Activated B cell treated with CpG ODN at 0.5 μM for 24 hours (primary cell): ENCODE results near the gene TRABD2B. TPM values are rescaled to one million over a fixed set of nuclear protein-coding genes. Genes with fewer than 3 reads are reported as not detected.

Experiments
- ATAC-seq: fragments of 200-7000 bp; cut with Tn5 transposase; one replicate; pipeline ENCODE4 v1.10.0; 2021; ENCODE audit warnings: low read depth, mild to moderate bottlenecking, moderate library complexity
- CTCF ChIA-PET: fragments of 350-600 bp; sonication (Branson Sonifier 250); formaldehyde crosslinking; loops from one replicate; lab custom pipeline; 2021; ENCODE audit warnings: antibody characterized with exemption; lab: Charles Lee
- POLR2A ChIA-PET: fragments of 350-600 bp; sonication (Branson Sonifier 250); formaldehyde crosslinking; loops from one replicate; lab custom pipeline; 2021; ENCODE audit warnings: antibody characterized with exemption; lab: Charles Lee
- DNase-seq: peaks from one replicate; pipeline ENCODE4 v3.0.0; 2022
- H3K27ac Mint-ChIP-seq: one replicate; pipeline ENCODE4 v1.8.0; 2020; ENCODE audit warnings: mixed read lengths
- H3K27me3 Mint-ChIP-seq: one replicate; pipeline ENCODE4 v1.8.0; 2021; ENCODE audit warnings: mixed read lengths
- H3K36me3 Mint-ChIP-seq: one replicate; pipeline ENCODE4 v1.8.0; 2021; ENCODE audit warnings: low read depth, mixed read lengths
- H3K4me1 Mint-ChIP-seq: one replicate; pipeline ENCODE4 v1.8.0; 2021; ENCODE audit warnings: mixed read lengths
- H3K4me3 Mint-ChIP-seq: one replicate; pipeline ENCODE4 v1.8.0; 2020; ENCODE audit warnings: mild to moderate bottlenecking, mixed read lengths
- H3K9me3 Mint-ChIP-seq: one replicate; pipeline ENCODE4 v1.8.0; 2020; ENCODE audit warnings: mixed read lengths
- intact Hi-C: fragments of 100-400 bp; cut with micrococcal nuclease; formaldehyde crosslinking; loops from one replicate; pipeline ENCODE4 v1.15.1; 2024
- total RNA-seq: library from RNA; stranded (reverse); gene quantifications from 2 replicates; pipeline ENCODE4 v1.2.3, GENCODE V29; 2022
- TF ChIP-seq, protein P1 (sequence below): fragments of 200-600 bp; IDR thresholded peaks from one replicate; pipeline ENCODE4 v1.8.0; 2022; ENCODE audit warnings: antibody characterized with exemption, mild to moderate bottlenecking

TRABD2B gene
- total RNA-seq, 1 donor from 2014 or later, result not detected

DNA sequence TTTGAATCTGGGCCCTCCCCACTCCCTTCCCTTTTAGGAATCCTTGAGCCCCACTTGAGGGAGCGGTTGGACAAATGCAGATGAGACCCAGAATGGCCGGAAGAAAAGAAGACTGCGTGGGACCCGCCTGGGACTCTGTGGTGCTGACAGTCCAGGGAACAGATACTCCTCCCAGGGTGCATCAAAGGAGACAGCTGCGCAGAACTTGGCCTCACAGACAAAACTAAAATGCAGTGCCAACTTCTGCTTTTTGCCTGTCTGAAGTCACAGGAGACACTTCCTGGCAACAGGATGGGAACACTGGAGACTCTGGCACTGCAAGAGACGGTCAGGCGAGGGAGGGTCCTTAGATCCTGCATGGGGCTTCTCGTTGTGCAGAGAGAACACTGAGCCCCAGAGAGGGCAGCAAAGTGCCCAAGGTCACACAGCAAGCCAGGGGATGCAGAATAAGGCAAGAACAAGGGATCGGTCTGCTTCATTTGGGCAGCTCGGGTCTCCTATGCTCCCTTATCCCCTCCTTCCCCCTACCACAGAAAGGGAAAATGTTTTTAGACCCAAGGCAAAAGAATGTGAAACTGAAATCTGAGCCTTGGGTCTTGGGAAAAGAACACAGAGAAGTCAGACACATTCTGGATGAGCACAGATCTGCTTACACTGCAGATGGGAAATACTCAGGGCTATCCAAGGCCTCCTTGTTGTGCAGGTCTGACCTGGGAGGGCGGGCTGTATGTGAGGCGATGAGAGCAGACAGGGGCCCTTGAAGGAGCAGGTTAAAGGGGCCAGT is 182.4 kb downstream of the TRABD2B start:
- CTCF ChIA-PET, result no interaction called here

DNA sequence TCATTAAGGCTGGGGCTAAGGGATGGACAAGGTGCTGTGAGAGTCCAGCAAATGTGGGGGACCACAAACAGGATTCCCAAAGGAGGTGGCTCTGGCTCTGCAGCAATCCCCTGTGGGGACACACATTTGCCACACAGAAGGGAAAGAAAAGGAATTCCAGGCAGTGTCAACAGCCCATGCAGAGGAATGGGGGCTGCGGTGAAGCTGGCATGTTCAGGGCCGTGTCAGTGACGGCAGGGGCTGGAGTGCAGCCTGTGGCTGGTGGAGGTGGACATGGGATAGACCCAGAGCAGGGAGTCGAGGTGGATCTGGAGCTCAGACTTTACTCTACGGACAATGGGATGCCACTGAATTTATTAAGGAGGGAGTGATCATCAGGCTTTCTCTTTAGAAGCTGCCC is 183.2 kb downstream of the TRABD2B start:
- CTCF ChIA-PET, result no interaction called here
- Mint-ChIP-seq H3K9me3 (no peaks in the 10 kb centered on the region), H3K4me3 (no peak overlapping the region), H3K27me3 (peaks cover 2% of the 10 kb centered on the region), H3K27ac (no peak overlapping the region), H3K4me1 (no peaks in the 10 kb centered on the region), H3K36me3 (no peaks in the 10 kb centered on the region)
- no peak for DNase-seq
- POLR2A ChIA-PET, result no interaction called here
- TF ChIP-seq, protein P1, sequence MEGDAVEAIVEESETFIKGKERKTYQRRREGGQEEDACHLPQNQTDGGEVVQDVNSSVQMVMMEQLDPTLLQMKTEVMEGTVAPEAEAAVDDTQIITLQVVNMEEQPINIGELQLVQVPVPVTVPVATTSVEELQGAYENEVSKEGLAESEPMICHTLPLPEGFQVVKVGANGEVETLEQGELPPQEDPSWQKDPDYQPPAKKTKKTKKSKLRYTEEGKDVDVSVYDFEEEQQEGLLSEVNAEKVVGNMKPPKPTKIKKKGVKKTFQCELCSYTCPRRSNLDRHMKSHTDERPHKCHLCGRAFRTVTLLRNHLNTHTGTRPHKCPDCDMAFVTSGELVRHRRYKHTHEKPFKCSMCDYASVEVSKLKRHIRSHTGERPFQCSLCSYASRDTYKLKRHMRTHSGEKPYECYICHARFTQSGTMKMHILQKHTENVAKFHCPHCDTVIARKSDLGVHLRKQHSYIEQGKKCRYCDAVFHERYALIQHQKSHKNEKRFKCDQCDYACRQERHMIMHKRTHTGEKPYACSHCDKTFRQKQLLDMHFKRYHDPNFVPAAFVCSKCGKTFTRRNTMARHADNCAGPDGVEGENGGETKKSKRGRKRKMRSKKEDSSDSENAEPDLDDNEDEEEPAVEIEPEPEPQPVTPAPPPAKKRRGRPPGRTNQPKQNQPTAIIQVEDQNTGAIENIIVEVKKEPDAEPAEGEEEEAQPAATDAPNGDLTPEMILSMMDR, result no peak
- intact Hi-C loops, result no loop called here
- no peak for ATAC-seq

More for the DNA sequence above, 182.4 kb downstream of the TRABD2B start:
- no peaks in the 10 kb centered on the region for H3K4me1 Mint-ChIP-seq
- intact Hi-C loops, result no loop called here
- DNase-seq (no peak), ATAC-seq (no peak)
- no peaks in the 10 kb centered on the region for H3K9me3 Mint-ChIP-seq
- H3K36me3 Mint-ChIP-seq, result no peaks in the 10 kb centered on the region
- H3K27ac Mint-ChIP-seq, result no peak overlapping the region
- peaks cover 2% of the 10 kb centered on the region for H3K27me3 Mint-ChIP-seq
- POLR2A ChIA-PET, result no interaction called here
- TF ChIP-seq, protein P1, result no peak
- H3K4me3 Mint-ChIP-seq, result no peak overlapping the region

DNA sequence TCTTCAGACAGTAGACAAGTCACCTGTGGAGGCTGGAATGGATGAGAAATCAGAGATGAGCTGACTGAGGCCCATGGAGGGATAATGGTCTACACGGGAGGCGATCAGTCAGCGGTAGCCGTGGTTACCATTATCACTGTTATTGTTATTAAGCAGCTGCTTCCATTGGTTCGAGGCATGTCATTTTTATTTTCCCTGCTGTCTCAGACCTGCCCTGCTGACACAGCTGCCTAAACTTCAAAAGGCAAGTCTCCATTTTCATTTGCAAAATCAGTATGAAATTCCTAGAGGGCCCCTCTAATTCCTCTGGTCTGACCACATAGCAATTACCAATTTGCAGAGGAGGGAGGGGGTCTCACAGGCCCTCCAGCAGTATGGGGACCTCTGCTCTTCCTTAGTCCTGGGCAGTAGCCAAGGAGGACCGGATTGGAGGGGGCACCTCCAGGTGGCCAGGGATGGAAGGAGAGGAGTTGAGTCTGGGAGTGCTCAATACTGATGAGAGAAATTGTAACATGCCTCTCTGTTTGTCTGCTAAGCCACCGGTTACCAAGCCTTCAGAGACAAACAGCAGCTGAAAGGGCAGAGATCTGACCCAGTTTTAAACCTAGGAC is 184.2 kb downstream of the TRABD2B start:
- intact Hi-C loops, result no loop called here
- no peaks in the 10 kb centered on the region for H3K4me1 Mint-ChIP-seq
- H3K27ac Mint-ChIP-seq, result no peak overlapping the region
- no peak overlapping the region for H3K4me3 Mint-ChIP-seq
- no peak for DNase-seq
- H3K27me3 Mint-ChIP-seq, result peaks cover 2% of the 10 kb centered on the region
- no peak for ATAC-seq
- no peaks in the 10 kb centered on the region for H3K9me3 Mint-ChIP-seq
- no peaks in the 10 kb centered on the region for H3K36me3 Mint-ChIP-seq
- POLR2A ChIA-PET, result no interaction called here
- CTCF ChIA-PET, result no interaction called here
- TF ChIP-seq, protein P1, result no peak

DNA sequence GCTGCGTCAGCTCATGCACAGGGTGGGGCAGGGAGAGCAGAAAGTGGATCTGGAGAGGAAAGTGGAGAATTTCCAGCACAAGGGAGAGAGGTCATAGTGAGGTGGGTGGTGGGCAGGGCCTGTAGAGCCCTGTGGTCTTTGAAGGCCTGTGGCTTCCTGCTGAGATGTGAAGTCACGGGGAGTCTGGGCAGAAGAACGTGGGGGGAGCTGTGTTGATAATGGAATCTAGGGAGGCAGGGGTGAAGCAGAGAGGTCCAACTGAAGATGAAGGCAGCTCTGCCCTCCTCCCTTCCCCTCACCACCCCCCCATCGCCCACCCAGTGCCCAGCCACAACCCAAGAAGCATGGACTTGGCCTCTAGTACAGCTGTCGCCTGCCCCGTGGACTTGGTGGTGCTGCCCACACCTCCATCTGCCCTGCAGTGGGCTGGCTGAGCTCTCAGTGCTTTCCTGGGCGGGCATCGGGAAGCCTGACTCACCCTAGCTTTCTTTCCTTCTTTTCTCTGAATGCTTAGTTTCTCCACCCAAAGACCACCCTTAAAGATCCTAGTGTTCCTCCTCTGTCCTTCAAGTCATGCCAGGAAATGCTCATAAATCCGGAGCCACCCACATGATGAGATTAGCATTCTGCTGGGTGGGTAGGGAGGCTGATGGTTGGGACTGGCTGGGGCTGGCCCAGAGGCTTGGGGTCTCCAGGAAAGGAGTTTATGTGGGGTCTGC is 186.1 kb downstream of the TRABD2B start:
- H3K9me3 Mint-ChIP-seq, result no peaks in the 10 kb centered on the region
- intact Hi-C loops, result no loop called here
- ATAC-seq (no peak), DNase-seq (no peak)
- no peaks in the 10 kb centered on the region for H3K4me1 Mint-ChIP-seq
- no peaks in the 10 kb centered on the region for H3K36me3 Mint-ChIP-seq
- H3K27me3 Mint-ChIP-seq, result peaks cover 2% of the 10 kb centered on the region
- TF ChIP-seq, protein P1, result no peak
- no peak overlapping the region for H3K4me3 Mint-ChIP-seq
- POLR2A ChIA-PET, result no interaction called here
- H3K27ac Mint-ChIP-seq, result no peak overlapping the region
- CTCF ChIA-PET, result no interaction called here
